GM18951 (cell line): ENCODE results near the gene BRD3OS.

ENCODE experiments used
- POLR2A ChIP-seq: IDR thresholded peaks from 4 replicates; pipeline ENCODE4 v1.6.1; 2011; ENCODE audit warnings: mild to moderate bottlenecking; ENCODE audit not compliant: insufficient read length, insufficient read depth; ENCODE audit errors: extremely low read depth
- in situ Hi-C: fragments of 300-500 bp; cut with MboI; formaldehyde crosslinking; loops from one replicate; pipeline ENCODE4 v1.12.0; 2022; ENCODE audit warnings: low sequenced_read_pairs, mixed read lengths, inconsistent platforms; ENCODE audit not compliant: unreplicated experiment

BRD3OS gene

DNA sequence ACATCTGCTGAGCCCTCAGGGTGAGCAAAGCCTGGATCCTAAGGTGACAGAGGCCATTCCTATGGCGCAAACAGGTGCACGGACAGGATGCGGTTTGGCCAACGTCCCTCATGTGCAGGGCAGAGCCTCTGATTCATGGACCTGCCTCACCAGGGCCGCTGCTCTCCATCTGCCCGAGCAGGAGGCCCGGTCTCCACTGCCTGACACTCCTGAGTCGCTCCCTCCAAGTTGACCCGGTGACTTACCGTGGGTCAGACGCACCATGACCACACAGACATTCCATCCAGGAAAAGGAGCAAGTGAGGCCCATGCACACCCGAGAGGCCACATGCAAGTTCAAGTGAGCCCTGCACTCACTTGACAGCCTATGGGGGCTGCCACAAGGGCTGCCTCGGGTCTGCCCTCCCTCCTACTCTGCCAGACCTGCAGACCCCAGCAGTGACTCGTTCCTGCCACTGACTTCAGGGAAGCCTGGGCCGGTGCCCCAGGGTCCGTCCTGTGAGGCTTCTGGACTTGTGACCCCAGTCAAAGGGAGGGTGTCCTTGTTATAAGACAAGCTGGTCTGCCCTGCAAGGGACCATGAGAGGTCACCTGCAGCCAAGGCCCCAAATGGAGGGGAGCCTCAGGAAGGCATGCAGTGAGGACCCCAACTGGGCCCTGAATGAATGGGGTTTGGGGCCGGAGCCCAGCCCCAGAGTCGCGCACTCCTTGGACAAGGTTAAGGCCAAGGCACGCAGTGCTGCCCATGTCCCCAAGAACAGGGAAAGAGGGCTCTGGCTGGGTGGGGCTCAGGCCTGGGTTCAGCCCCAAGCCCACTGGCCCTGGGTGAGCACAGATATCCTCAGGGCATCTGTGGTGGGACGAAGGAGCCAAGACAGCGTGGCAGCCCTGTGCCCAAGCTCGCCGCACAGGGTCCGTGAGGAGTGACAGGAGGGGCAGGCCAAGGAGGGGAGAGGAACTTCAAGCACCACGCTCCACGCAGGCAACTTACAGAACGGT lies 10.1 kb downstream of the BRD3OS start:
- TF ChIP-seq POLR2A = no peak
- in situ Hi-C loops = no loop called here

DNA sequence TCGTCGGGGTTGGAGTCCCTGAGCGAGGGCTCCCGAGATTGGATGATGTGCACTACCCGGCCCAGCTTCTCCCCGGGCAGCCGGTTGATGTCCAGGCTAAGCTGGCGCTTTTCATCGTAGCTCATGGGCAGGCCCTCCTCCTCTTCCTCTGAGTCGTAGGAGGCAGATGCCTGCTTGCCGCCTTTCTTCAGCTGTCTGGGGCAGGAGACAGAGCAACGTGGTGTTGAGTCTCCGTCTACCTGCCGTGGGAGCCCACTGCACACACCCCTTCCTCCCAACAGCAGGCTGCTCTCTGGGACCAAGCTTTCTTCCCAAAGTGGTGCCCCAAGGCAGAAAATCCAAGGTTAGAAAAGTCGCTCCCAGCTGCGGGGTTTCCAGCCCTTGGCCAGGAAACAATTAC lies 10.8 kb downstream of the BRD3OS start:
- no peak for TF ChIP-seq POLR2A

DNA sequence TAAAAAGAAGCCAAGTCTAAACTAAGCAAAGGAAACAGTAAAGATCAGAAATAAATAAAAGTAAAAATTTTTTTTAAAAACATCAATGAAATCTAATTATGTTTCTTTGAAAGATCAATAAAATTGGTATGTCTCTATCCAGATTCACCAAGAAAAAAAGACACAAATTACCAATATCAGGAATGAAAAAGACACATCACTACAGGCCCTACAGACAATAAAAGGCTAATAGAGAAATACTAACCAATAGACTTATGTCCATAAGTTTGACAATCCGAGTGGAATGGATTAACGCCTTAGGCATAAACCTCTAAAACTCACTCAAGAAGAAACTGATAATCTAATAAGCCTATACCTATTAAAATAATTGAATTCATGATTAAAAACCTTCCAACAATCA lies 12.4 kb downstream of the BRD3OS start:
- in situ Hi-C loops = no loop called here
- TF ChIP-seq POLR2A = no peak

More for the DNA sequence above, 10.8 kb downstream of the BRD3OS start:
- in situ Hi-C loops = no loop called here

DNA sequence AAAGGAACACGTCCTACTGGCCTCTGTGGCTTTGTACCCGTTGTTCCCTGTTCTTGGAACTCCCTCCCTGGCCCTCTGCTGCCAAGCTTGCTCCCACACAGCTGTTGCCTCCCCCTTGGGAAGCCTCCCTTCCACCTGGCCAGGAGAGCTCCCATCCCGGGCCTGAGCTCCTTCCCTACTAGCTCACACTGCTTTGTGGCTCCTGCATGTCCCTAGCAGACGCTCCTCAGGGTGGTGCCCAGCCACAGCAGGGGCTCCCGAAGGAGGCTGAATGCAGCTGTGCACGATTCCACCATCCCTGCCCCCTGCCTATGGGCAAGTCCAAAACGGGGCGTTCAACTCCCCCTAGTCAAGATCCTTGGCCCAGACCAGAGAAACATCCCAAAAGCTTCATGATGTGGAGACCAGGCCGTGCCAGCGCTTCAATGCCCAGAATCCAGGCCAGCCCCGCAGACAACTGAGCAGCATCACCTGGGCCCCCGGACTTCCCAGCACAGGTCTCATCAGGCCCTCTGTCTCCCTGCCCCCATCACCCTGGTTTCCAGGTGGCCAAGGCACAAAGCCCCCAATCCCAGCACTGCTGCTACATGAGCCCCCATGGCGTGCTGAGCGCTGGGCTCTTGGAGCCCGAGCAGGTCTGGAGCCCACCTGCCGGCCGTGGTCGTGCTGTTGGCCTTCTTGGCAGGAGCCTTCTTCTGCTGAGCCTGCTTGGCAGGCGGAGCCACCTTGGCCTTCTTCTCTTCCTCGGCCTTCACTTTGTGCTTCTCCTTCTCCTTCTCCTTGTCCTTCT lies 14.3 kb downstream of the BRD3OS start:
- in situ Hi-C loops = no loop called here
- no peak for TF ChIP-seq POLR2A

DNA sequence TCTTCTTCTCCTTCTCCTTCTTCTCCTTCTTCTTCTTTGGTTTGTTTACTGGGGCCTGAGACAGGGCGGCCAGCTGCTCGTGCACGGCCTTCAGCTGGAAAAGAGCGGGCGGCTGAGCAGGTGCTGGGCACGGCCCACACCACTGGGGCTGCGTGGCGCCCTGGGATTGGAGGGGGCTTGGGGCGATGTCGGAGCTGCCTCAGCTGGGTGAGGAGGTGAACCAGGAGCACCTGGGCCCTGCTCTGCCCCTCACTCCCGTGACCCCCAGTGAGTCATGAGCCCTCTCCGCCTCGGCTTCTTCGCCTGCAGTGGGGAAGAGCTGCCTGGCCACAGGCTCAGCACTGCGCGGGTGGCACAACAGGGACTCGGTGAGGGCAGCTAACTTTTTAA lies 14.9 kb downstream of the BRD3OS start:
- in situ Hi-C loops = no loop called here
- no peak for TF ChIP-seq POLR2A

DNA sequence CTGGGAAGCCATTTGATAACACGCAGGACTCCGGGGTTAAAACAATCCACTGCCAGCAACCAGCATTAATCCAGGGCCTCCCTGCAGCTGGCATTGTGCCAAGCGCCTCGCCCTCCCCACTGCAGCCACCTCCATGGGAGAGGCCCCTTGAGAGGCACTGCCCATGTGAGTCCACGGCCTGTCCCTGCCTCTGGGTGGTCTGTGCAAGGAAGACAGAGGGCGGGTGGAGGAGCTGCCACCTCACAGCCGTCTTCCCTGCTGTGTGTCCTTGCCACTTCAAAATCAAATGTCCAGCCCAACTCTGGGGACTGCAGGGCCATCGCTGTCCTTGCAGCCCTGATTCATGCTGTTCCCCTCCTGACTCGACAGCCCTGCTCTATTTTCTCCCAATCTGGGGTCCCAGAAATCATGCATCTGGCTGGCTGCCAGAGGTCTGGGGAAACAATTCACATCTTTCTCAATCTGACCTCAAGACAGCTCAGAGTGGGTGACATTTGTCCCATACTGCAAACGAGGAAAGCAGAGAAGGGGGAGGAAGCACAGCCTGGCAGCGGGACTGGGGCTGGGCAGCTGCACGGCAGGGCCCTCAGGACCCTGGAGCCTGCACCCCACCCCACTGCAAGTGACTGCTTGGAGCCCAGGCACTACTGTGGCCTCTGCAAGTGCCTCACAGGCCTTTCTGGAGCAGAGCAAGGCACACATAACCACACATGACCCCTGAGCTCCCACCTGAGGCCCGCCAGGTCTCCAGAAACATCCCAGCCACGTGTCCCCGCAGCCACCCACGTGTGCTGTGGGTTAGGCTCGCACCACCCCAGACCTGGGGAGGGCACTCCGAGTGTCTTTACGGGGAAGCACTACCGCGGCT lies 15.7 kb downstream of the BRD3OS start:
- no peak for TF ChIP-seq POLR2A
- in situ Hi-C loops = no loop called here

DNA sequence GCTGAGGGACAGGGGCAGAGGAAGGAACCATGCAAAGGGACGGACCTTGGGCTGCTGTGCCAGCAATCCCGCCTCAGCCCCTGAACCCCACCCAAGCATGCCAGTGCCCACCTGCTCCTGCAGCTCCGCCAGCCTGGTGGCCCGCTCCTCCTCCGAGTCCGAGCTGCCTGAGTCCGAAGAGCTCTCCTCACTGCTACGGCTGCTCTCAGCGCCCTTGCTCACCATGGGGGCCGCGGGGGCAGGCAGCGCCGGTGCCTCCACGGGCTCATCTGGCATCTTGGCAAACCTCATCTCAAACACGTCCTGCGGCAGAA lies 16.3 kb downstream of the BRD3OS start:
- in situ Hi-C loops = no loop called here
- no peak for TF ChIP-seq POLR2A

DNA sequence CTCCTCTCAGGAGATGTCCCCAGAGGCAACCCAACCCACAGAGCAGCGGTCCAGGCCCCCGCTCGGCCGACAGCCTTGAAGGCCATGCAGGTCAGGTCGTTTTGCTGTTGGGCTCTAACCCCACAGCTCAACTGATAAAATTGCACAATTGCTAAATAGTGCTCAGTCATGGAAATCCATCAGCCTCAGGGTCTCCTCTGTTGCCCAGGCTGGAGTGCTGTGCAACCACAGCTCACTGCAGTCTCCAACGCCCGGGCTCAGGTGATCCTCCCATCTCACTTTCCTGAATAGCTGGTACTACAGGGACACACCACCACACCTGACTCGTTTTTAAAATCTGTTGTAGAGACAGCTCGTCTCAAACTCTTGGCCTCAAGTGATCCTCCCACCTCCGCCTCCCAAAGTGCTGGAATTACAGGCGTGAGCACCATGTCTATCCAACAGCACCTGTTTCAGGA lies 18.3 kb downstream of the BRD3OS start:
- no peak for TF ChIP-seq POLR2A
- in situ Hi-C loops = no loop called here

- no peak for TF ChIP-seq POLR2A
- in situ Hi-C loops = no loop called here
Measured at GRCh38 chr9:134044944-134045343, 19.7 kb downstream of the BRD3OS start.

DNA sequence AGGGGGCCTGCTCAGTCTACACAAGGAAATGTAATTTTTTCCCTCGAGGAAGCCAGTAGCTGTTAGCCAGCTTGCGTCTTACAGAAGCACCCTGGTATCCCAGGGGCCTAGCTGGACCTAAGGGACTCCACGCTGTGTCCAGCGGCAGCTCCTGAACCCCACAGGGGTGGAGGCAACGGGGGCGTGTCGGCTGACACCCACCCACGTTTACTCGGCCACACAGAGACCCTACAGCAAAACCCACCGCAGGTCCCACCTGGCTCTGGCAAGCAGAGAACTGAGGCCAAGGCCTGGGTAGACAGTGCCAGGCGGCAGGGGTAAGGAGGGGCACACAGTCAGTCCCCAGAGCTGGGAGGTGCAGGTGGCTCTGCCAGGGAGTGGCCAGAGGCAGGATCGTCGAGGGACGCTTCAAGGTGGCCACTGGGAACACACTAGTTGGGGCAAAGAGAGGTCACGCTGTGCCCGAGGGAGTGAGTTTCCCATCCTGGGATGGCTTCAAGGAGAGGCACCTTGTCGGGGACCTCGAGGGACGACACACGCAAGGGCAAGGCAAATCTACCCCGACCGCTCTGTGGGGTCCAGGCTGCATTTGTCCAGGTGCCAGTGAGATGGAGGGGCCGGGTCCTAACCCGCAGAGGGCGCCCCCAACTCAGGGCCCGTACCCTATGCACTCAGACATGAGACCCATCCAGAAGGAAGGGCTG lies 20.7 kb downstream of the BRD3OS start:
- in situ Hi-C loops = no loop called here
- no peak for TF ChIP-seq POLR2A

- no peak for TF ChIP-seq POLR2A
Measured at GRCh38 chr9:134046894-134047681, 21.8 kb downstream of the BRD3OS start.

More at GRCh38 chr9:134046894-134047681, 21.8 kb downstream of the BRD3OS start:
- in situ Hi-C loops = no loop called here
